Occipital lobe (tissue), 2 donors: ENCODE results near the gene PSMB2. TPM values are rescaled to one million over a fixed set of nuclear protein-coding genes. Genes with fewer than 3 reads are reported as not detected.
"Not testable (repeated sequence)": the region's sequence is repeated elsewhere in the genome, so short reads cannot be mapped to it uniquely, and the experiment has no call there.

Source experiments
- DNase-seq: peaks from one replicate; lab custom pipeline; 2025; lab: John Stamatoyannopoulos, UW
- total RNA-seq: library from RNA; depleted of rRNA; stranded (reverse); fragments of >200 nt; gene quantifications from one replicate; pipeline ENCODE4 v1.2.3, GENCODE V29; 2014

PSMB2 gene
- 17.8 TPM for total RNA-seq

DNA sequence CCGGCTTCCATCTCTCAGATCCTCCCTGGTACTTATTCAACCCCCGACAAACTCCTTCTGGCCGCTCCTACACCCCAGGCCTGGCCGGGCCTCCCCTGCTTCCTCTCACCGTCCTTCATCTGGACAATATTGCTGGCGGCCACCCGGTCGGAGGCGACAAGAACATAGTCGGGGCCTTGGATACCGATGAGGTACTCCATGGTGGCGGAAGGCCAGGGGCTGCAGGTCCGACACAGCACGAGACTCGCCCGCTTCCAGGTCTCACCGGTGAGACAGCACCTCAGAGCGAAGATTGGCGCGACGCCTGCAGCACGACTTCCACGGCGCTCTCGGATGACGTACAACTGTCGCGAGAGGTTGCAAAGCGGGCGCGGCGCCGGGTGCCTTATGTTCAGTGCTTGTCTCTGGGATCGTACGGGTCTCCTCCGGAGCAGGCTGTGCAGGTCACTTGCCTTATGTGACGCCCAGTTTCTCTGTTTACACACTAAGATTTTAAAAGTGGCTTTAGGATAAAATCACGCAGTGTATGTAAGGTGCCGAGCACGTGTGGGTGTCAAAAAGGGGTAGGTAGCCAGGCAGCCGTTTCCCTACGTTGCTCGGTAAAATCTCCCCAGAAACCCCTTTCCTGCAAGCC lies at the start of gene PSMB2:
PSMB2 (minus strand) TSS at position 294 of the 634 bp plus-strand sequence; CDS start at position 200, 94 bp downstream.
- peak; percentile 86 for DNase-seq

DNA sequence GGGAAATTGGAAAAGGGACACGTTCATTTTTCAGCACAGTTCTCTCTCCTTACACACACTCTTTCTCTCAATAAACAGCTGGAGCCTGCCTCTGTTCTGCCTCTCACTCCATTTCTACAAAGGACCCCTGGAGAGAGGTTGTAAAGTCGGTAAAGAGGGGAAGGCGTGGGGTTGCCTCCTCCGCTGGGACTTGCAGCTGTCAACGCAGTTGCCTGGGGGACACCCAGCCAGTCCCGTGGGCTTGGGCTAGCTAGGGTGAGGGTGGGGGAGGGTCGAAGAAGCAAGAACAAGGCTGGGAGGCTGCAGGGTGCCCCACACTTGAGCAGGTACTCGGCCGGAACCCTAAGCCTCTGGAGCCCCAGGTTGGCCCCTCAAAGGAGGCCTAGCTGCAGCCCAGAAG lies 49.8 kb upstream of the PSMB2 start:
- no peak for DNase-seq

DNA sequence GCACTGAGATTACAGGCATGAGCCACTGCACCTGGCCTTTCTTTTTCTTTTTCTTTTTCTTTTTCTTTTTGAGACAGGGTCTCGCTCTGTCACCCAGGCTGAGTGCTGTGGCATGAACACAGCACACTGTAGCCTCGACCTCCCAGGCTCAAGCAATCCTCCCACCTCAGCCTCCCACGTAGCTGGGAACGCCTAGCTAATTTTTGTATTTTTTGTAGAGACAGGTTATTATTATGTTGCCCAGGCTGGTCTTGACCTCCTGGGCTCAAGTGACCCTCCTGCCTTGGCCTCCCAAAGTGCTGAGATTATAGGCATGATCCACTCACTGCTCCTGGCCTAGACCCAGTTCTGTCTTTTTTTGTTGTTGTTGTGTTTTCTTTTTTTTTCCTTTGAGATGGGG lies 48.8 kb upstream of the PSMB2 start:
- not testable (repeated sequence) for DNase-seq

DNA sequence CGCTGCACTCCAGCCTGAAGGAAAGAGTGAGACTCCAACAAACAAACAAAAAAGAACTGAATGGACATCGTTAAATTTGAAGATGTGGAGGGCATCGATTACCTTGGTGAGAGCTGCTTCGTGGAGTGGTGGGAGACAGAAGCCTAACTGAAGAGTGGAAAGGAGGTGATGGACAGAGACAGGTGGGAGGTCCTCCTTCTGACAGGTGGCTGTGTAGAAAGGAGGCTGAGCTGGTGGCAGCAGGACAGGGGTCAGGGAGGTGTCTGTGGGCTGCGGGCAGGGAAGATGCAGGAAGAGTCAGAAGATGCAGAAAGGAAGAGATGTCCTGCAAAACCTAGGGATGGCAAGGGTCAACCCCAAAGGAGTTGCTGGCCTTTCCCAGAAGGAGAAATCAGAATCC lies 46.8 kb upstream of the PSMB2 start:
- no peak for DNase-seq

DNA sequence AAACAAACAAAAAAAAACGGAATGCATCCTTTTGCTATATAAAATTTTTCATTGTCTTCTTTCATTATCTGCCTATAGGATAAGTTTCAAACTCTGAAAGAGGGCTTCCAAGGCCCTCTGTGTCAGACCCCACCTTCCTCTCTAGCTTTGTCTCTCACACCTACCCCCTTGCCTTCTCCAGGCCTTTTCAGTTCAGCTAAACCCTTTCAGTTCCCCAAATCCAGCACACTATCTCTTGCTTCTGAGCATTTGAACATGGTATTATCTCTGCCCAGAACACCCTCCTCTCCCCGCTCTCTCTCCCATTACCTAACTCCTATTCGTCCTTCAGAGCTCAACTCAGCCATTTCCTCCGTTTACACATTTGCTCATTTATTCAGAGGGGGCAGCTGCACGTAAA lies 41.7 kb upstream of the PSMB2 start:
- no peak for DNase-seq

DNA sequence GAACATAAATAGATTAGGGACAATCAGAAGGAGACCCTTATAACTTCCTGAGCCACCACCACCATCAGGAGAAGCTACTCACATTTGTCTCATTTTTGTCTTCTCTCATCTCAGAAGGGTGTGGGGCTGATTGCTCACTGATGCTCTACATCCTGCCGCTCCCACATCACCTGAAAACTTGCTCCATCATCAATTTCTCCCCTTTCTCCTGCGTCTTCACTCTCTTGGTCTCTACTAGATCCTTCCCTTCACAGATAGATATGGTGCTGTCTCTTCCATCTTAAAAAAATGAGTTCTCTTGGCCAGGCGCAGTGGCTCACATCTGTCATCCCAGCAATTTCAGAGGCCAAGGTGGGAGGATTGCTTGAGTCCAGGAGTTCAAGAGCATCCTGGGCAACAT lies 38.9 kb upstream of the PSMB2 start:
- no peak for DNase-seq

DNA sequence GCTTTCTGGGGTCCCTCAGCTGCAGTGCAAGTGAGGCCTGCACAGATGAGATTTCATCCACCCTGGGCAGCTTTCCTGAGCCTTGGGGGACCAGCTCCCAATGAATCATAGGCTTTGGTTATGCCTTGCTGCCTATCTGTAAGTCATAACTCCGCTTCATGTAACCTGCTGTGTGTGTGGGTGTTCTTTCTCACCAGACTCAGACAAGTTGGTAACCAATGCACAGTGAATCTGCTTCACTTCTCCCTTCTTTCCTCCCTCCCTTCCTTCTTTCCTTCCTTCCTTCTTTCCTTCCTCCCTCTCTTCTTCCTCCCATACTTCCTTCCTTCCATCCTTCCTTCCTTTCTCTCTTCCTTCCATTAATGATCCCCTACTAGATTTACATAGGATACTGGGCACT lies 34.4 kb upstream of the PSMB2 start:
- no peak for DNase-seq

DNA sequence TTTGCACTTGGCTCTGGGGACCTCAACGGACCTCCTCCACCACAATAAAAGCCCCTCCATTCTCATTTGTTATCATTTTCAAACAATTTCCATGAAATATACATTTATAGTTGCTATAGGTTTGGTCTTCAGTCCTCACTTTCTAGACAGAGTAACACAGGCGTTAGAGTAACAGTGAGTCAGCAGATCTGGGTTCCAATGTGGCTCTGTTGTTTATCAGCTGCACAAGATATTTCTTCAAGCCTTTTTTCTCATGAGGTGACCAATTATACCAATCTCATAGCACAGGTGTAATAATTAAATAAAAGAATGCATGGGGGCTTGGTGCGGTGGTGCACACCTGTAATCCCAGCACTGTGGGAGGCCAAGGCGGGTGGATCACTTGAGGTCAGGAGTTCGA lies 32.8 kb upstream of the PSMB2 start:
- DNase-seq: no peak

DNA sequence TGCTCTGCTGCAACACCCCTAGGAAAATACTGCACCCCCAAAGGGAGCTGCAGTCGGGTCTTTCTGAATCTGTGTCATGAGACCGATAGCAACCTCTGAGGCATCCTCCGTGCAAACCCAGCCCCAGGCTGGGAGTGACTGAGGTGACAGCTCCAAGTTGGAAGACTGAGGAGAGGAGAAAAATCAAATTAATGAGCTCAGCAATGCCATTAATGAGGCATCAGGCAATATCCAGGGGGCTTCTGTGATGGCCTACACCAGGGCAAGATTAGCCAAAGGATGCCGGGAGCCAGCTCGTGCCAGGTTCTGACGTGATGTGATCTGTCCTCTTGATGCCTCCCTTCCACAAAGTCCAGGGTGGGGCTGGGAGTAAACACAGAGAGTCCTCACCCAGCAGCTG lies 30.8 kb upstream of the PSMB2 start:
- no peak for DNase-seq

DNA sequence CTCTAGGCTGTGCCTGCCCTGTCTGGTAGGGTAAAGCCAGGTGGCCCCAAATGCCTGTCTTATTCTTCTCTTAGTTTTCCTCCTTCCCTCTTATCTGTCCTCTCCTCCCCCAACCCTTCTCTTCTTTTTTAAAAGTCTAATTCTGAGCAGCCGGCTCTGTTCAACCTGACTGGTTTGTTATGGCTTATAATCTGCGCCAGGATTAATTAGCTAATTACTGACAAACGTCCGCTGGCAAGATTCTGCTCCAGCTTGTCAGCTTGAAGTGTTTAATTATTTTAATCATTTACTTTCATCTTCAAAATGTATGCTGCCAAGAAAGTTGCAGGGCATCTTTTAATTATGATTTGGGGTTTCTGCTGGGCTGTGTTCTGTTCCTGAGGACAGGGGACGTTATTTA lies 27.2 kb upstream of the PSMB2 start:
- no peak for DNase-seq

DNA sequence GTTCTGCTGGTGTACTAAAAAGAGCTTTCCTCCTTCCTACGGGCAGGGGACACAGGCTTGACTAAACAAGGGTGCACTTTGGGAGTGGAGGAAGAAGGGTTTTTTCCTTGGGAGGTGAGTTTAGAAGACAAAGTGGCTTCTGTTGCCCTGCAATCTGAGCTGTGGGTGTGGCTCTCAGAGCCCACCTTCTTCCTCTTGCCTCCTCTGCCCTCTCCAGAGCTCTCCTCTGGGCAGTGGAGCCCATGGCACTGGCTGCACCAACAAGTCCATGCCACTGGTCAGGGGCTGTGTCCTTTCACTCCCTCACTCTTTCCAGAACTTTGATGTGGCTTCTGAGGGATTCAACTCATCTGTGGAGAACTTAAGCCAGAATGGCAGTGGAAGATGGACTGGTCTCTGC lies 25.6 kb upstream of the PSMB2 start:
- no peak for DNase-seq

DNA sequence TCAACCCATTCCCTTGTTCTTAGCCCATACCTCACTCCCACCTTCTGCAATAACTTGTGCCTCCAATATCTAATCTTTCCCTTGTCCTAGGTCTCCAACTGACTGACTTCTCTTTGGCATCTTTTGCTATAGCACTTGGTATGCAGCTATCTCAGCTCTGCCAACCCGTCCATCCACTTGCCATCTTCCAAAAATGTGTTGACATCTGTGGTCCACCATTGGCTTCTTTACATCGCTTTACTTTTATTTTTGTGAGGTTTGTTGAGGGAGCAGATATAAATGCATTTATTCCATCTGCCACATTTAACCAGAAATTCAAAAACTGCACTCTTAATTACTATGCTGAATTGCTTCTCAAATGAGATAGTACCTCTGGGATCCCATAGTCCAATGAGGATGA lies 24.9 kb upstream of the PSMB2 start:
- no peak for DNase-seq

DNA sequence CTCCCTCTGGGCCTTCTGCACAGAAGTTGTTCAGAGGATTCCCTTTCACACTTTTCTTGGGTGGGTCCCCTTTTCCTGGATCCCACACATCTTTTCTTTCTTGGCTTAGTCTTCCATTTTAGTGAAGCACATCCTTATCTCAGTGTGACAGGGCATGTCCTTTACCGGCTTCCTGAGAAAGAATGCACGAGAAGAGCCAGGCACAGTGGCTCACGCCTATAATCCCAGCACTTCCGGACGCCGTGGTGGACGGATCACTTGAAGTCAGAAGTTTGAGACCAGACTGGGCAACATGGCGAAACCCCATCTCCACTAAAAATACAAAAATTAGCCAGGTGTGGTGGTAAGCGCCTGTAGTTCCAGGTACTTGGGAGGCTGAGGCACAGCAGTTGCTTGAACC lies 22.1 kb upstream of the PSMB2 start:
- DNase-seq: no peak

DNA sequence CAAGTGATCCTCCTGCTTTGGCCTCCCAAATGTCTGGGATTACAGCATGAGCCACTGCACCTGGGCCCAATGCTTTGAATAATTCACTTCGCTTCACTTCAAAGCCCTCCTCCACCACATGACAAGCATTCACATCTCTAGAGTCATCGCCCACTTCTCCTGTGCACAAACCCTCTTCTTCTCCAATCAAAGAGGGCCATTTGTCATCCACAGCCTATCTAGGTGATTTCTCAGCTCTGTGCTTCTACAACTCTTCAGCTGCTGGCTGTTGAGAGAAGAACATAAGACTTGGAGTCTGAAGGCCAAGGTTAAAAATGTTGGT lies 20.1 kb upstream of the PSMB2 start:
- no peak for DNase-seq

DNA sequence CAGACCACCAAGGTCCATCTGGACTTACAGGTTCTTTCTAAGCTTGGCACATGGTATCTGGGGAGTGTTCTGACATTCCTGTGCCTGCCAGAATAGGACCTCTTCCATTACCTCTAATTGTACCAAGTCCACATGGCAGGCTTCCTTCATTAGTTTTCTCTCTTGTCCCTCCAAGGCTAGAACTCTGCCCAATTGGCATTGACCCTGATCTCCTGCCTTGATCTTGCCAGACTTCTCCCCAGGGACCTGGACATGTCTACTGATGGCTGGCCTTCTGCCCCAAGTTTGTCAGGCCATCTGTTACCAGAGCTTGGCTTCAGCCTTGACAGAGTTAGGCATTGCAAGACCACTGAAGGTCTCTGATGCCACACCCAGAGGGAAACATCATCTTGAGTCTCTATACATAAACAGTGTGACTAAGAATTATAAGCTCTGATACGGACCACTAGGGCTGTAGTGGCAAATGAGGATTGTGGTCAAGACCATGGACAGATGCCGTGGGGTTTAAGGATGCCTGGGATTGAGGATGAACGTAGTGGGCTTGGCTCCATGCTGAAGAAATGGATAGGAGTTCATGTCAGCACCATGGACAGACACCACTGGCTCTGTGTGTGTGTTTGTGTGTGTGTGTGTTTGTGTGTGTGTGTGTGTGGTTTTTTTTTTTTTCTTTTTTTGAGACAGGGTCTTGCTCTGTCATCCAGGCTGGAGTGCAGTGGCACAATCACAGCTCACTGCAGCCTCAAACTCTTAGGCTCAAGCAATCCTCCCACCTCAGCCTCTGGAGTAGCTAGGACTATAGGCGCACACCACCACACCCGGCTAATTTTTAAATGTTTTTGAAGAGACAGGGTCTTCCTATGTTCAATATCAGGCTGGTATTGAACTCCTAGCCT lies 19.5 kb upstream of the PSMB2 start:
- no peak for DNase-seq

DNA sequence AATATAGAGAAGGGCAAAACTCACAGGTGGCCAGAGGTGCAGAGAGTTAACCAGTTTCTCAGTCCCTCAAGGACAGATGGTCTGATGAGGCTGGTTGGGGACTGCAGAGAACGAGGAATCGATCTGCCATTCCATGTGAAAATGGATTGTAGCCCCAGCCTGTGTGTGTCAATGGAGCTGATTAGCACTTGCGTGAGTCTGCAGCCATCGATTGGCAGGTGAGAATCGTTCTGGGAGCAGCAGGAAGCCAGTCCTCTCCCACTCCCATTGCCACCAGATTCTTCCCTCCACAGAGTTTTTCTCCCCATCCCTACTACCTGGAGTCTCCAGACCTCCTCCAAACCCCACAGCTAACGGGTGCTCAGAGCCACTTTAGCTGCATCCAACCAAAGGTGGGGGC lies 18.3 kb upstream of the PSMB2 start:
- DNase-seq: no peak

DNA sequence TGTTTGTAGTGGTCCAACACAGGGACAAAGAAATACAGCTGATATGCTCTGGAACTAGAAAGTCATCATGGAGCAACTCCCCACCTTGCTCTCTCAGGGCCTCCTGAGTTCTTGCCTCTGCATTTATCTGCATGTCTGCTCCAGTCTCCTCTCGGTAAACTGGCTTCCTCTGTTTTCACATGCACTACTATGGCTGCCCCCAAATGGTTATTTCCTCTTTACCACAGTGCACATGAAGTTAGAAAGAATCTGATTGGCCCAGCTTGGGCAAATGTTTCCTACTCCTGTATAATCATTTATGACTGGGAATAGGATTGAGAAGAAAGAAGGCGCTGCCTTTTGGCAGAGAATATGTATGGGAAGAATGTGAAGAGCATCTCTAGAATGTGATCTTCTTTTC lies 16.5 kb upstream of the PSMB2 start:
- DNase-seq: no peak

DNA sequence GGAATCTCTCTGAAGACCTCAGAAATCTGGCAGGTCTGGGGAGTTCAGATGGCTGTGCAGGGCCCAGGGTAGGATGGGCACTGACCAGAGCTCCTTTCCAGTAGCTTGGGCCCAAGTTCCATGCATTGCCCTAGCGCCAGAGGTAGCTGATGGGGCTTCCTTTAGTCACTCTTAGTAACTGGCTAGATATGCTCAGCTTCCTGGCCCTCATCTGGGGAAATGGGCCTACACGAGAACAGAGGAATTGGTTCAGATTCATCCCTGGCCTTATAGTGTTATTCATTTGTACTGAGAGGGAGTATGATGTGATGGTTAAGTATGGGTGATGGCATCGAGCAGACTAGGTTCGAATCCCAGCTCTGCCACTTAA lies 15.5 kb upstream of the PSMB2 start:
- no peak for DNase-seq

DNA sequence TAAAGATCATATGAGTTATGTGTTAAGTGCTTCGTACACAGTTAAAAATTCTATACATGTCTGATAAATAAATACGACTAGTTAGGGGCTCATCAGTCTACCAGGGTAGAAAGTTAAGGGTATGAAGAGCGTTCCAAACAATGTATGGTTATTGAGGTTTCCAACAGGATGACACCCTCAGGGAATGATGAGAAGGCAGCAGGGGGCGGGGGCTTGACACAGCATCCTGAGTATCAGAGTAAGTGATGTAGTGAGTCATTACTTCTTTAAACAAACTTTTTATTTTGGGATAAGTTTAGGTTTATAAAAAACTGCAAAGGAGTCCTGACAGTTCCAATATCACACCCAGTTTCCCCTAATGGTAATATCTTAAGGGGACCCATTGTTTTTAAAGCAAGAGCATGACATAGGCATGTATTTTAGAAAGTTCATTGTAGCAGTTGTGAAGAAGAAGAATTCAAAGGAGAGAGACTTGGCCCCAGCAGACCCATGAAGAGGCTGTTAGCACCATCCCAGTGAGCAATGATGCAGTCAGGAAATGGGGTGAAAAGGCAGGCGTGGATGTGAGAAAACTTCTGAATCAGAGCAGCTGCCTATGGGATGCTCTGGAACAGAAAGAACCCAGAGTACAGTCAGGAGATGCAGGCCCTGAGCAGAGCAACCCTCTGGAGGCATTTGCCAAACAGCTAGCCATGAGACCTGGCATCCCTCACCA lies 15.0 kb upstream of the PSMB2 start:
- no peak for DNase-seq

DNA sequence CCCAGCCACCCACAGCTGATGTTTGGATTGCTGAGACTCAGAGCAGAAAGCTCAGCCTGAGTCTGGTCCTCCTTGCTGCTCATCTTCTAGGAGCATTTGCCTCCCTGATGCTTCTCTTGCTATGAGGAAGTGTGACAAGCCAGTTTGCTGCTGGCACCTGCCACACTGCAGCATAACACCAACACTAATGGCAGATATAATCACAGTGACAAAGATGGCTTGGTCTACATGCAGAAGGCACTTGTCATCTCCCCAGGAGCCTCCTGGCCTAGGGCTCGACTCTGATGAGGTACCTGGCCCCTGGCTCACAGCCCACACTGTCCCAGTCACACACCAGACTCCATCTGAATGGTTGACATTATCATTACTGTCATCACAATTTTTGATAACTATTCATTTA lies 13.9 kb upstream of the PSMB2 start:
- DNase-seq: no peak

DNA sequence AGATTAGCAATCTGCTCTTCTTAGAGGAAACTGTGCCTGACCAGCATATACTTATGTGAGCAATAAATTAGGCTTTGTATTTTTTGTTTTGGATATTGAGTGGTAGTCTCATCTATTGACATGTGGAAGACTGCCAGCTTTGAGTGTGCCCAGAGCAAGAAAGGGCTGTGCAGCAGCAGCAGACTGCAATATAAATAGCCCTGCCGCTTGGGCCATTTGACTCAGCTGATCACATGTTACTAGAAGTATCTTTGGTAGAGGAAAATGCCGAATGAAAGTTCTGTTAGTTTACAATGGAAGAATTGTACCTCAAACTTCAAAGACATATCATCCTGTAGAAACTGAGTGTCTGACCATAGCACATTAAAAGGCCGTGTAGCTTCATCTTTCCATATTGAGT lies 9.1 kb upstream of the PSMB2 start:
- no peak for DNase-seq

DNA sequence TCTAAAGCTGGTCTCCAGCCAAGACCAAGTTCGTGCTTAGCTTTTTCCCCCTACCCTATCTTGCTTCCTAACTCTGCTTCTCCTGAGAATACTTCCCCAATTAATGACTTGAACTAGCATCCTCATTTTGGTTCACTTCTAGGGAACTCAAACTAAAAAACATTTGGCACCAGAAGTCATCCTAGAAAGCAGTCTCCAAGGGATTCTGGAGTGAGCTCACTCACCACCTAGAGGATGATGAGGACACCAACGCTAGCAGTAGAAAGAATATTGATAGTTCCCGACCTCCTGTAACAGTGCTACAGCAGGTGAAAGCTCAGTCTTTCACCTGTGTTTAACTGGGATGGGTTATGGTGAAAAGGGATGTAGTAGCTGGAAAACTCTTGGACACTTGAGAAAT lies 4.7 kb upstream of the PSMB2 start:
- no peak for DNase-seq

DNA sequence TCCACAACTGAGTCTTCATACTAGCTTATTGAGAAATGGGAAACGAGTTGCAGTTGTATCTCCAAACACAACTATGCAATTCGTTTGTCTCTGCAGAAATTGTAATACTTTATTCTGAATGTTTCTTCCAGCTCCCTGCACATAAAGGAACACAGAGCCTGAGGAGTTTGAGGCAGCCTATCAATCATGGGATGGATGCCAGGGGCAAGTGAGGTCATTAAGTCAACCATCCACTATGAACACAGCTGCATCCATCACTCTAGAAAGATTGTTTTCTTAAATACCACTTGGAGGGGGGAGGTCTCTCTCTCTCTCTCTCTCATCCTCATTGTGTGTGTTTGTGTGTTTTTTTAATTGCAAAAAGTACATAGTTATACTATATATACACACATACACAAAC lies 2.9 kb upstream of the PSMB2 start:
- DNase-seq: no peak
